Muscle of leg (tissue), 11 donors: ENCODE data around the gene PLPPR5. TPM values are rescaled to one million over a fixed set of nuclear protein-coding genes. Genes with fewer than 3 reads are reported as not detected.

Experiments used
- DNase-seq: peaks from one replicate; pipeline ENCODE4 v3.0.0; 2013
- H3K27ac ChIP-seq: one replicate; pipeline ENCODE4 v1.5.1; 2013; ENCODE audit warnings: mild to moderate bottlenecking, low read length, control low read depth
- H3K27me3 ChIP-seq: one replicate; pipeline ENCODE4 v1.6.1; 2013; ENCODE audit warnings: low read length; ENCODE audit not compliant: control insufficient read depth, insufficient read depth
- H3K36me3 ChIP-seq: one replicate; pipeline ENCODE4 v1.6.1; 2013; ENCODE audit warnings: low read length; ENCODE audit not compliant: control insufficient read depth, insufficient read depth
- H3K4me1 ChIP-seq: one replicate; pipeline ENCODE4 v1.6.1; 2013; ENCODE audit warnings: low read length; ENCODE audit not compliant: control insufficient read depth, insufficient read depth
- H3K4me3 ChIP-seq: one replicate; pipeline ENCODE4 v1.5.1; 2013; ENCODE audit warnings: low read length, control low read depth
- H3K9me3 ChIP-seq: replicated peaks from 2 replicates; pipeline ENCODE4 v1.6.1; 2013; ENCODE audit warnings: low read depth, low read length; ENCODE audit not compliant: control insufficient read depth
- WGBS: methylation state at CpG from one replicate; pipeline ENCODE4 v1.1.5; 2013; ENCODE audit warnings: missing lambda C conversion rate; ENCODE audit not compliant: insufficient coverage; 5-methylcytosine and 5-hydroxymethylcytosine counted together
- polyA plus RNA-seq, 8 donors: library from polyadenylated mRNA; unstranded; fragments of 120-200 nt; gene quantifications; one replicate each; pipeline versions ENCODE4 v1.2.1 to v1.2.3, GENCODE V29; 2013; ENCODE audit warnings: inconsistent platforms in 1 of 8, low replicate concordance in 1 of 8; ENCODE audit not compliant: insufficient read length in 8 of 8, insufficient read depth in 1 of 8
- total RNA-seq: library from RNA; stranded (reverse); fragments of 120-200 nt; gene quantifications from one replicate; pipeline ENCODE4 v1.2.4, GENCODE V29; 2013

Gene PLPPR5
- total and polyA plus RNA-seq, 9 donors: 1.1 to 4.2 (median 2.1) TPM

DNA sequence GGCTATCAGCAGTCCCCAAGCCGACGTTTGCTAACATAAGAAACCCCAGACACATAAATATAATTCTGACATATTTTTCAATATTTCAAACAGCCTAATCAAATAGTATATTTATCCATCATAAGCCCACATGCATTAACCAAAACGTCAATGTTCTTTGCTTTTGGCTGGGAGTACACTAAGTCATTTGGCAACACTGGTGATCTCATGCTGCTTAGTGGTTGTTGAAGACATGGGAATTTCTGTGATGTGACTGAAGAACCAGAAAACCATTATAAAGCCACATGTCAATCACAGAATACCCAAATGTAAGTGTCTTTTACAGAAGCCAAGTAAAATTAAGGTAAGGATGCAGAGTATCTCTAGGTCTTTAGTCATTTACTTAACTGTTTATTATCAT, 57.6 kb downstream of the PLPPR5 start:
- WGBS: 100% methylated on average over 2 of the region's 3 CpGs
- Histone ChIP-seq H3K9me3 (no peaks in the 10 kb centered on the region), H3K27ac (no peak overlapping the region), H3K27me3 (no peaks in the 10 kb centered on the region), H3K4me3 (no peak overlapping the region), H3K36me3 (no peaks in the 10 kb centered on the region), H3K4me1 (no peaks in the 10 kb centered on the region)
- no peak for DNase-seq

DNA sequence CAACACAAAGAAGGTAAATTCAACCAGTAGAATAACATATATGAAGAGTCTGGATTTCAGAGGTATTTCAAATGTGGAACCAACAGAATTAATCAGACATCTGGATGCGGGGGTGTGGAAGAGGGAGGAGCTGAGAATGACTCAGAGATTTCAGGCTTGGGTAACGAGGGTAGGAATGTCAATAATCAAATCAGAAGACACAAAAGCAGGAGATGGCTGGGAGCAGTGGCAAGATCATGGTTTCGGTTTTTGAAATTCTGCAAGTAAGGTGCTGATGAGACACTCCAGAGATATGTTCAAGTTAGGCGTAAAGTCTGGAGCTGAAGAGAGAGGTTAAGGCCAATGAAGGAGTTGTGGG, 64.0 kb downstream of the PLPPR5 start:
- H3K36me3 ChIP-seq: no peaks in the 10 kb centered on the region
- H3K9me3 ChIP-seq: no peaks in the 10 kb centered on the region
- no peaks in the 10 kb centered on the region for H3K4me1 ChIP-seq
- H3K27me3 ChIP-seq: no peaks in the 10 kb centered on the region
- 79% methylated on average over 4 of the region's 4 CpGs for WGBS
- H3K4me3 ChIP-seq: no peak overlapping the region
- no peak for DNase-seq
- H3K27ac ChIP-seq: no peak overlapping the region

DNA sequence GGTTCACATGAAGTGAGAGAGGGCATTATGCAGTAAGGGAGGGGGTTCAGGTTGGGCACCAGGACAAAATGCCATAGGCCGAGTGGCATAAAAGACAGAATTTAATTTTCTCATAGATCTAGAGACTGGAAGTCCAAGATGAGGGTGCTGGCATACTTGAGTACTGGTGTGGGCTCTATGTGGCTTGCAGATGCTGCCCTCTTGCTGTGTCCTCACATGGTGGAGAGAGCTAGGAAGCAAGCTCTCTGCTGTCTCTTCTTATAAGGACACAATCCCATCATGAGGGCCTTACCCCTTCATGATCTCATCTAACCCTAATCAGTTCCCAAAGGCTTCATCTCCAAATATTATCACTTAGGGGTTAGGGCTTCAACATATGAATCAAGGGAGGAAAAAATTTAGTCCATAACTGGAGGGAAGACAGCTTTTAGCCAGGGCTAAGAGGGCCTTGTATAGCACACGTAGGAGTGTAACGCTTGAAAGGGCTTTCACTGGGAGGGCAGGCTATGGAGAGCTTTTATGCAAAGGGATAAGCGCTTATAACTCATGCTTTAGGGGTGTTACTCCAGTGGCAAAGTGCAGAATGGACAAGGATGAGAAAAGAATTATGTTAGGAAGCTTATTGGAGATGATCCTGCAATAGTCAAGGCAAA, 64.5 kb downstream of the PLPPR5 start:
- Histone ChIP-seq H3K27ac (no peak overlapping the region), H3K36me3 (no peaks in the 10 kb centered on the region), H3K4me3 (no peak overlapping the region), H3K9me3 (no peaks in the 10 kb centered on the region), H3K27me3 (no peaks in the 10 kb centered on the region), H3K4me1 (no peaks in the 10 kb centered on the region)
- DNase-seq: no peak
- WGBS: 87% methylated on average over 2 of the region's 4 CpGs

DNA sequence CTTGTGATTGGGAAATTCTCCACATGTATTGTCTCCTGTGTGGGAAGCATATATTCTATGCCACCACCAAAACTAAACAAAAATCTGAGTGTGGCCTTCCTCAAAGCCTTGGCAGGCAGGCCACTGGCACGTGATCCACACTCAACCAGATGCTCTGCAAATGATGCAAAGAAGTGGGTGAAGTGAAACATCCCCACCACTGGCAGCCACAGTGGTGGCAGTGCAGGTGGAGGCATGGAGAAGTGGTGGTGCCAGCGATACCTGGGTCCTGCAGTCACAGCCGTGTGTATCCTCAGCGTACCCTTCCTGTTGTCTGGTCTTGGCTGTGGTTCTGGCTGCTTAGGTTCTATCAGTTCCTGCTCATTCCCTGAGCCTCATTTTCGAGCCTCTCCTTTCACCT, 65.2 kb downstream of the PLPPR5 start:
- Histone ChIP-seq H3K4me3 (no peak overlapping the region), H3K9me3 (no peaks in the 10 kb centered on the region), H3K4me1 (no peaks in the 10 kb centered on the region), H3K27ac (no peak overlapping the region), H3K36me3 (no peaks in the 10 kb centered on the region), H3K27me3 (no peaks in the 10 kb centered on the region)
- WGBS: 92% methylated on average over 2 of the region's 5 CpGs
- DNase-seq: no peak

DNA sequence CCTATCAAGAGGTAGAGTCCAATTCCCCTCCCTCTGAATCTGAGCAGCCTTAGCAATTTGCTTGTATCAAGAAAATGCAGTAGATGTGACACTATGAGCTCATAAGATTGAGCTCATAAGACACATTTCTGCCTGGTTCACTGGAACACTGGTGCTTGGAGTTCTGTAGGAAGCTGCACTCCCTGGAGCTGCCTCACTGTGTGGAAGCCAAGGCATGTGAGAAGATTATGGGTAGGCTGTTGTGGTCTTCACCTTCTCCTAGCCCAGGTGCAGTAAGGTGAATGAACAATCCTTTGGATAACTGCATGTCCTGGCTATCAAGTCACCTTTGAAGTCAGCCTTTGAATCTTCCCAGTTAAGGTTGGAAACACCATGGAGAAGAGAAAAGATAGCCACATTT, 67.3 kb downstream of the PLPPR5 start:
- no peak for DNase-seq

DNA sequence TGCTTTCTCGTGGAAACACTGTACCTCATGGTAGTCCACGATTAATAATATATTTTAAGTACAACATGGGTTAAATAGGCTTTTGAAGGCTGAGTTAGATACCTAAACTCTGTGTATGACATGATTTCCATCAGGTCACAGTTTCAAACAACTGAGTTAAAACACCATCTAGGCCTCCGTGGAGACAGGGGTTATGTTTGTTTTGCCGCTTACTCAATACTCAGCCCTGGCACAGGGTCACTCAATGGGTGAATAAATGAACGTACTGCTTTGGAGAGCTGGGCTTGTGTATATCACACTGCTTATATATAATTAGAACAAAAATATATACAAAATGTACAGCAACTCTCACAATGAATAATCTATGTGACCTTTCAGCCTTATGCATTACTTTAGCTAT, 72.5 kb downstream of the PLPPR5 start:
- Histone ChIP-seq H3K36me3 (no peaks in the 10 kb centered on the region), H3K9me3 (no peaks in the 10 kb centered on the region), H3K4me1 (no peaks in the 10 kb centered on the region), H3K27me3 (no peaks in the 10 kb centered on the region), H3K4me3 (no peak overlapping the region), H3K27ac (no peak overlapping the region)
- DNase-seq: no peak
- no CpG with 5 or more reads among the region's 5 CpGs for WGBS

More for the DNA sequence above, 67.3 kb downstream of the PLPPR5 start:
- H3K36me3 ChIP-seq: no peaks in the 10 kb centered on the region
- H3K27ac ChIP-seq: no peak overlapping the region
- H3K27me3 ChIP-seq: no peaks in the 10 kb centered on the region
- H3K4me1 ChIP-seq: no peaks in the 10 kb centered on the region
- no peaks in the 10 kb centered on the region for H3K9me3 ChIP-seq
- H3K4me3 ChIP-seq: no peak overlapping the region

DNA sequence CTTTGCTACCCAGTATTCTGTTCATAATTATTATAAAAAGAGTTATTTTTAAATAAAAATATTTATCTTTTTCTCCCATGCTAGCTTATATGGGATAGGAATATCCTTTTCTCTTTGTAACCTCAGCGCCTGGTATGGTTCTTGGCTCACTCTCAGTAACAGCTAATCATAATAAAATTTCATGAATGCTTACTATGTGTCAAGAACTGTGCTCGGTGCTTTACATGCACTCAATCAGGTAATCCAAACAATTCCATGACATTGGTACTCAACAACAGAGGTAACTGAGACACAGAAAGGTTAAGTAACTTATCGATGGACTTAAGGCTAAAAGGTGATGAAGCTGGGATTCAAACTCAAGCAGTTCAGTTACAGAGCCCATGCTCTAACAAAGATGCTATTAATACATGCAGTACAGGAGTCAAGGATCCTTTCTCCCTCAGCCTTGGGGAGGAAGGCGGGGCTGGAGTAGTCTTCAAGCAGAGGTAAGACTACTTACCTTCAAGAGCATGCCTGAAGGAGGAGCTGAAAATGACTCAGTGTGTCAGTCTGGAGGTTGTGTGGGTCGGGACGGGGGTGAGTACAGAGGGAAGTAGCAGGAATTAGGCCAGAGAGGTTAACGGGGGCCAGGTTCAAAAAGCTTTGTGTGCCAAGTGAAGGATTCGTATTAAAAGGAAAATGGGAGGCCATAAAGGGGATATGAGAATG, 73.4 kb downstream of the PLPPR5 start:
- Histone ChIP-seq H3K4me3 (no peak overlapping the region), H3K9me3 (no peaks in the 10 kb centered on the region), H3K36me3 (no peaks in the 10 kb centered on the region), H3K4me1 (no peaks in the 10 kb centered on the region), H3K27ac (no peak overlapping the region), H3K27me3 (no peaks in the 10 kb centered on the region)
- WGBS: 54% methylated on average over 5 of the region's 8 CpGs
- DNase-seq: no peak

DNA sequence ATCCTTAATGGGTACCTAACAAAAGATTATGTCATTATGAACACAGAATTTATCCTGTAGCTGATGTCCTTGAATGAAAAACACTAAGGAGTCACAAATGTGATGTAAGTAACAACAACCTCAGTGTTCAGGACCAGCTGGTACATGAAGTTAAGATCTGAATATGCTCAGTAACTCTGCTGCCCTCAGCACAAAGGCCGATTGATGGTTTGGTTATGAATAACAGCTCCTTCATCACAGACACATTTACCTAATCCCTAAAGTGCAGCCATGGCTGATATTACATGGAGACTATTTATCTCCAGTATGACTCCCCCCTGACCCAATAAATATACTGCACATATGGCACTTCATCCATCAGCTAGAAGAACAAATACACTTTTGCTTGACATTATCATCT, 75.2 kb downstream of the PLPPR5 start:
- WGBS: no CpG with 5 or more reads among the region's 1 CpG
- no peak overlapping the region for H3K4me3 ChIP-seq
- no peaks in the 10 kb centered on the region for H3K36me3 ChIP-seq
- H3K4me1 ChIP-seq: no peaks in the 10 kb centered on the region
- H3K9me3 ChIP-seq: no peaks in the 10 kb centered on the region
- DNase-seq: no peak
- no peaks in the 10 kb centered on the region for H3K27me3 ChIP-seq
- H3K27ac ChIP-seq: no peak overlapping the region

DNA sequence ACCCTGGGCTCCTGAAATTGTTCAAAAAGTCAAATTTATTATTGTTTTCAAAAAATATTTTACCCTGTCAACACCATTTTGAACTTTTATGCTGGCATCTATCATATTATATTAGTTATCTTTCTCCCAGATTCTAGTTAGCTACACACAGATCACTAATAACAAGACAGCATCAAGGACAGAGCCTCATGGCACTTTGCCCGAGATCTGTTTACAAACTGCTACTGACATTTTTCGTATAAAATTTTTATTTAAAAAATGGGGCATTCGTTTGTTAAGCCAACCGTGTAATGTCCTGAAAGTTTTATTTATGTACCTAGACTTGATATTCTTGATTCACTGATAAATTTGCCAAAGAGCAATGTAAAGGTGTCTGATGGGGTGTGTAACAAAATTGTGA, 78.1 kb downstream of the PLPPR5 start:
- Histone ChIP-seq H3K36me3 (no peaks in the 10 kb centered on the region), H3K27me3 (no peaks in the 10 kb centered on the region), H3K27ac (no peak overlapping the region), H3K9me3 (no peaks in the 10 kb centered on the region), H3K4me1 (no peaks in the 10 kb centered on the region), H3K4me3 (no peak overlapping the region)
- DNase-seq: no peak
- WGBS: no CpG with 5 or more reads among the region's 4 CpGs

DNA sequence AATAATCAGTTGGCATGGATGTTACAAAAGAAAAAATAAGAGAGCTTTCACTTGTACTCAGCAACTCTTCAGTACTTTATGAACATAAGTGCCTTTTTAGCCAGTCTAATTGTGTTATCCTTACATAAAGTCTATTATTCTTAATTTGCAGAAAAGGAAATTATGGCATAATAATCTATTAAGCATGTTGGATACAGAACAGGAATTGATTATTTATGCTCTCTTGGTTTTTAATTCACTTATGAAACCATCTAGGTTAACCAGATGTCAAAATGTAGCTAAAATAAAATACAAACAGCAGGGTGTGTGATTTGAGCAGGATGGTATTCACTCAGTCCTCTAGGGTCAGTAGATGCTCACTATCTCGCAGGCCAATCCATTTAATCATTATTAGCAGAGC, 79.7 kb downstream of the PLPPR5 start:
- Histone ChIP-seq H3K4me3 (no peak overlapping the region), H3K9me3 (no peaks in the 10 kb centered on the region), H3K27me3 (no peaks in the 10 kb centered on the region), H3K4me1 (no peaks in the 10 kb centered on the region), H3K27ac (no peak overlapping the region), H3K36me3 (no peaks in the 10 kb centered on the region)
- DNase-seq: no peak
- no CpG with 5 or more reads among the region's 1 CpG for whole genome bisulfite sequencing

DNA sequence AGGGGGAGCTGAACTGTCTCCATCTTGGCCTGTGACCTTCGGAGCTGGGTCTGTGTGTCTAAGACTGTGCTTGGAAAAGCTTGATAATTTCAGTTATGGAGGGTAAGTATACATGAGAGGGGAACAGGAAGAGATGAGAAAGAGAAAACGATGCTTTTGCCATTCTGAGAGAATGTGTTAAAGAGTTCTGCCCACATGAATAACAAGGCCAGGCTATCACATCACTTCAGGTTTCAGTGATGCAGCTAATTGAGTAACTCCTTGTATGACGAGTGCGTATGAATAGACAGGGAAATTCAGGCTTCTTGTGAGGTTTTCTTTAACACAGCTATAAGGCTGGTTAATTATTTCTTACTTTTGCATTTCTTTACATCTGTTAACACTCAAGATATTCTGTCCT, 81.0 kb downstream of the PLPPR5 start:
- H3K4me1 ChIP-seq: no peaks in the 10 kb centered on the region
- H3K27me3 ChIP-seq: no peaks in the 10 kb centered on the region
- 83% methylated on average over 1 of the region's 4 CpGs for WGBS

More for the DNA sequence above, 81.0 kb downstream of the PLPPR5 start:
- Histone ChIP-seq H3K36me3 (no peaks in the 10 kb centered on the region), H3K4me3 (no peak overlapping the region), H3K27ac (no peak overlapping the region), H3K9me3 (no peaks in the 10 kb centered on the region)
- no peak for DNase-seq
